K562 (cell line): ENCODE results near the gene HGS.

Experiments used
- EZH2 ChIP-seq: IDR thresholded peaks from 2 replicates; pipeline ENCODE4 v1.6.1; 2012; ENCODE audit warnings: low read depth, mild to moderate bottlenecking, inconsistent platforms, low read length, borderline replicate concordance
- GABPA ChIP-seq: fragments of 200-800 bp; sonication (Bioruptor generic); conservative IDR thresholded peaks from 2 replicates; pipeline ENCODE4 v1.6.1; 2016; ENCODE audit warnings: low read depth, missing genetic modification characterization, missing compliant biosample characterization
- HNRNPUL1 ChIP-seq: fragments of 200-400 bp; formaldehyde crosslinking; IDR thresholded peaks from 2 replicates; pipeline ENCODE4 v1.6.1; 2017; ENCODE audit warnings: low read length
- NELFE ChIP-seq: IDR thresholded peaks from 2 replicates; pipeline ENCODE4 v1.6.1; 2011; ENCODE audit warnings: mild to moderate bottlenecking; ENCODE audit not compliant: insufficient read depth, insufficient read length
- TF ChIP-seq, protein P1 (sequence below), 3 experiments: IDR thresholded peaks in 2 of 3; conservative IDR thresholded peaks in 1 of 3; 2 replicates each; pipeline ENCODE4 v1.5.1; 2011 to 2012; ENCODE audit warnings: low read length in 3 of 3, mild to moderate bottlenecking in 3 of 3, control low read depth in 2 of 3, improper control_type of control experiment in 1 of 3, inconsistent platforms in 1 of 3, low read depth in 1 of 3, mixed read lengths in 1 of 3, moderate library complexity in 1 of 3; ENCODE audit not compliant: insufficient read depth in 2 of 3
- TF ChIP-seq, protein P2 (sequence below): sonication (generic); formaldehyde crosslinking; IDR thresholded peaks from 2 replicates; pipeline ENCODE4 v1.8.1; 2022; ENCODE audit warnings: missing genetic modification reagents
- TF ChIP-seq, protein P3 (sequence below): fragments of 250-450 bp; sonication (Bioruptor Pico); IDR thresholded peaks from 2 replicates; pipeline ENCODE4 v1.8.0; 2021; ENCODE audit warnings: borderline replicate concordance, mild to moderate bottlenecking, moderate library complexity; ENCODE audit not compliant: poor library complexity, severe bottlenecking
- TF ChIP-seq, protein P4 (sequence below): sonication (generic); formaldehyde crosslinking; IDR thresholded peaks from 2 replicates; pipeline ENCODE4 v1.5.0; 2020; ENCODE audit warnings: missing genetic modification reagents

DNA sequence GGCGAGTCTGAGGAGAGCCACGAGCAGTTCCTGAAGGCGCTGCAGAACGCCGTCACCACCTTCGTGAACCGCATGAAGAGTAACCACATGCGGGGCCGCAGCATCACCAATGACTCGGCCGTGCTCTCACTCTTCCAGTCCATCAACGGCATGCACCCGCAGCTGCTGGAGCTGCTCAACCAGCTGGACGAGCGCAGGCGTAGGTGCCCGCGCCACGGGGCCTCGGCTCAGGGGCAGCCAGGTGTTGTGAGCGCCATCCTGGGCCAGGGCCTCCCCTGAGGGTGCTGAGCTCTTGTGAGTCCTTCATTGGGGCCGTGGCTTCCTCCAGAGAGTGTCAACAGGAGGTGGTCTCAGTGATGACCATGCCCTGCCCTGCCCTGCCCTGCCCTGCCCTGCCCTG lies 12.0 kb downstream of the HGS start:
- TF ChIP-seq NELFE (no peak), GABPA (no peak), HNRNPUL1 (no peak), EZH2 (no peak)
- TF ChIP-seq, protein P1, sequence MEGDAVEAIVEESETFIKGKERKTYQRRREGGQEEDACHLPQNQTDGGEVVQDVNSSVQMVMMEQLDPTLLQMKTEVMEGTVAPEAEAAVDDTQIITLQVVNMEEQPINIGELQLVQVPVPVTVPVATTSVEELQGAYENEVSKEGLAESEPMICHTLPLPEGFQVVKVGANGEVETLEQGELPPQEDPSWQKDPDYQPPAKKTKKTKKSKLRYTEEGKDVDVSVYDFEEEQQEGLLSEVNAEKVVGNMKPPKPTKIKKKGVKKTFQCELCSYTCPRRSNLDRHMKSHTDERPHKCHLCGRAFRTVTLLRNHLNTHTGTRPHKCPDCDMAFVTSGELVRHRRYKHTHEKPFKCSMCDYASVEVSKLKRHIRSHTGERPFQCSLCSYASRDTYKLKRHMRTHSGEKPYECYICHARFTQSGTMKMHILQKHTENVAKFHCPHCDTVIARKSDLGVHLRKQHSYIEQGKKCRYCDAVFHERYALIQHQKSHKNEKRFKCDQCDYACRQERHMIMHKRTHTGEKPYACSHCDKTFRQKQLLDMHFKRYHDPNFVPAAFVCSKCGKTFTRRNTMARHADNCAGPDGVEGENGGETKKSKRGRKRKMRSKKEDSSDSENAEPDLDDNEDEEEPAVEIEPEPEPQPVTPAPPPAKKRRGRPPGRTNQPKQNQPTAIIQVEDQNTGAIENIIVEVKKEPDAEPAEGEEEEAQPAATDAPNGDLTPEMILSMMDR (IDR thresholded peaks at IDR 0.05 in 2 of 3, conservative IDR thresholded peaks at IDR 0.05 in 1 of 3; ENCODE audit: insufficient read depth in 2 of 3, low read depth in 1 of 3, low read length in 3 of 3) = no peak
- TF ChIP-seq, protein P2, sequence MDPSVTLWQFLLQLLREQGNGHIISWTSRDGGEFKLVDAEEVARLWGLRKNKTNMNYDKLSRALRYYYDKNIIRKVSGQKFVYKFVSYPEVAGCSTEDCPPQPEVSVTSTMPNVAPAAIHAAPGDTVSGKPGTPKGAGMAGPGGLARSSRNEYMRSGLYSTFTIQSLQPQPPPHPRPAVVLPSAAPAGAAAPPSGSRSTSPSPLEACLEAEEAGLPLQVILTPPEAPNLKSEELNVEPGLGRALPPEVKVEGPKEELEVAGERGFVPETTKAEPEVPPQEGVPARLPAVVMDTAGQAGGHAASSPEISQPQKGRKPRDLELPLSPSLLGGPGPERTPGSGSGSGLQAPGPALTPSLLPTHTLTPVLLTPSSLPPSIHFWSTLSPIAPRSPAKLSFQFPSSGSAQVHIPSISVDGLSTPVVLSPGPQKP = no peak
- TF ChIP-seq, protein P3, sequence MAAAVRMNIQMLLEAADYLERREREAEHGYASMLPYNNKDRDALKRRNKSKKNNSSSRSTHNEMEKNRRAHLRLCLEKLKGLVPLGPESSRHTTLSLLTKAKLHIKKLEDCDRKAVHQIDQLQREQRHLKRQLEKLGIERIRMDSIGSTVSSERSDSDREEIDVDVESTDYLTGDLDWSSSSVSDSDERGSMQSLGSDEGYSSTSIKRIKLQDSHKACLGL = no peak
- TF ChIP-seq, protein P4, sequence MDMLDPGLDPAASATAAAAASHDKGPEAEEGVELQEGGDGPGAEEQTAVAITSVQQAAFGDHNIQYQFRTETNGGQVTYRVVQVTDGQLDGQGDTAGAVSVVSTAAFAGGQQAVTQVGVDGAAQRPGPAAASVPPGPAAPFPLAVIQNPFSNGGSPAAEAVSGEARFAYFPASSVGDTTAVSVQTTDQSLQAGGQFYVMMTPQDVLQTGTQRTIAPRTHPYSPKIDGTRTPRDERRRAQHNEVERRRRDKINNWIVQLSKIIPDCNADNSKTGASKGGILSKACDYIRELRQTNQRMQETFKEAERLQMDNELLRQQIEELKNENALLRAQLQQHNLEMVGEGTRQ (CRISPR knock-in tag) = no peak
